Activated T-cell treated with anti-CD3 and anti-CD28 coated beads, Interleukin-2, amount 50 U/mL, for 24 hours (primary cell): Measurements from ENCODE around the gene NKAIN4.

Experiments used
- DNase-seq: peaks from one replicate; pipeline ENCODE4 v3.0.0-alpha.2; 2020
- H3K27ac Mint-ChIP-seq: 2 replicates; pipeline ENCODE4 v1.8.0; 2020; ENCODE audit warnings: mild to moderate bottlenecking, mixed read lengths
- H3K27me3 Mint-ChIP-seq: 2 replicates; pipeline ENCODE4 v1.8.0; 2020; ENCODE audit warnings: mixed read lengths
- H3K36me3 Mint-ChIP-seq: 2 replicates; pipeline ENCODE4 v1.8.0; 2020; ENCODE audit warnings: low read depth, mixed read lengths
- H3K4me1 Mint-ChIP-seq: 2 replicates; pipeline ENCODE4 v1.8.0; 2020; ENCODE audit warnings: low read depth, mixed read lengths
- H3K4me3 Mint-ChIP-seq: 2 replicates; pipeline ENCODE4 v1.8.0; 2020; ENCODE audit warnings: mild to moderate bottlenecking, moderate library complexity, mixed read lengths
- H3K9me3 Mint-ChIP-seq: 2 replicates; pipeline ENCODE4 v1.8.0; 2020; ENCODE audit warnings: mixed read lengths

Gene NKAIN4

DNA sequence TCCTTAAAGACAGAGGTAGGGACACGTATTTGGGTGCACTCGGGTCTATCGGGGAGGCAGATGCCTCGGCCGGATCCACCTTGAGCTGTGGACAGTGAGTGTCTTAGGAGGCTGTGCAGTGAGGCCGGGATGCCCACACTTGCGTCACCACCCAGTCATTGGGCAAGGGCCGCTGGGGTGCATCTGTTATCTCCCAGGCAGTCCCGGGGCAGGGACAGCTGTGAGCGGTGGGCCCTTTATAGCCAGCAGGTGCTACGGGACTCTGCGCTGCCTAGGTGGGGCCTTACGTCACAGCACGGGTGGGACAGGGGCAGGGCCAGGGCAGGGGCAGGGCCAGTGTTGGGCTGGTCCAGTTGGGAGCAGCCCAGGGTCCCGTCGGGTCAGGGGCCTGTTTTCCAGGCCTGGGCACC is 38.0 kb upstream of the NKAIN4 start:
- Mint-ChIP-seq H3K27me3 (peaks cover 3% of the 10 kb centered on the region), H3K4me3 (no peak overlapping the region), H3K36me3 (peaks cover 15% of the 10 kb centered on the region), H3K27ac (no peak overlapping the region), H3K9me3 (no peaks in the 10 kb centered on the region), H3K4me1 (peaks cover 14% of the 10 kb centered on the region)
- DNase-seq = no peak

DNA sequence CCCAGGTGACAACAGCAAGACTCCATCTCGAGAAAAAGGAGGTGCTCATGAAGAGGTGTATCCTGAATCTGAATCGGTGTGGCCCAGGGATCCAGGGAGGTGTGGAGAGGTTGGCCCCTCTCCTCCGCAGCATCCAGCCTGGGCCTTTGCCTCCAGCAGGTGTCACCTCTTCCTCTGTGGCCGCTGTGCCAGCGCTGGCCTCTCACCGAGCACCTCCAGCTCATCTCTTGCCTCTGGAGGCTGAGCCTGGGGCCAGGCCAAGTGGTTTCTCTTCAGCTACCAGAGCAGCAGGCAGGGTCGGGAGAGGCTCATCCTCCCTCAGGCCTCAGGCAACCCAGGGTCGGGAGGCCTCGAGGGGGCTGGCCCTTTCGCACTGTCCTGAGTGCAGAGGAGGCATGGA is 37.5 kb upstream of the NKAIN4 start:
- Mint-ChIP-seq H3K27me3 (peaks cover 3% of the 10 kb centered on the region), H3K9me3 (no peaks in the 10 kb centered on the region), H3K36me3 (peaks cover 19% of the 10 kb centered on the region), H3K4me3 (no peak overlapping the region), H3K27ac (no peak overlapping the region), H3K4me1 (peaks cover 14% of the 10 kb centered on the region)
- DNase-seq = no peak

DNA sequence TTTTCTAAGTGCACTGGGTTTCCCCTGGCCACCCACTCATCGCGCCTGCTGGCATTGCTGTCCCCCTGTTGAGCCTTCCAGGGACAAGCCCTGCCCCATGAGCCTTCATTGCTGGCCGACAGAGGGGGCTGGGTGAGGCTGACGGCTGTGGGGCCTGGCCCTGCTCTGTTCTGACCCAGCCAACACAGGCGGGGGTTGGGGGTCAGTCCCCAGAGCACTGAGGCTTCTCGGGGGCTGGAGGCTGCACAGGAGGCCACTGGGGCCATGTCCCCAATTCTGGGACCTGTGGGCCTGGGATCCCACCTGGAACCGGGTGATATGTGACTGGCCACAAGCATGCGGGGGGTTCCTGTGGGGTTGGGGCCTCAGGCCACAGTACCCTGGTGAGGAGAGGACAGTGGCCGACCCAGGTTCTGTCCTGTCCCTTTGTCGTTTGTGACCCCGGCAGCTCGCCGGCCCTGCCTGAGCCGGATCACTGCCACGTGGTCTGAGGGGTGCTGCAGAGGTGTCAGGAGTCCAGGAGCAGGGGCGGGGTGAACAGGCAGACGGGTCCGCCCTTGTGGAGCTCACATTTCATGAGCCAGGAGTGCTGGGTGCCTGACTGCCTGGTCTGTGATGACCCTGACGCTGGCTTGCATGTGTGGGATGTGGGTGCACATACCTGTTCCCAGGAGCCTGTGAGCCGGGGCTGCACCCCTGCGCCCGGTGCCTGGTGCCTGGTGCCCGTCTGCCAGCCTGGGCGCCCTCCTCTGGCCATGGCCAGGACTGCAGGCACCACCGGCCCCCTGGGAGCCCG is 36.6 kb upstream of the NKAIN4 start:
- DNase-seq = peak; percentile 83
- Mint-ChIP-seq H3K36me3 (peaks cover 22% of the 10 kb centered on the region), H3K4me3 (no peak overlapping the region), H3K4me1 (peaks cover 11% of the 10 kb centered on the region), H3K27ac (no peak overlapping the region), H3K27me3 (peaks cover 3% of the 10 kb centered on the region), H3K9me3 (no peaks in the 10 kb centered on the region)

DNA sequence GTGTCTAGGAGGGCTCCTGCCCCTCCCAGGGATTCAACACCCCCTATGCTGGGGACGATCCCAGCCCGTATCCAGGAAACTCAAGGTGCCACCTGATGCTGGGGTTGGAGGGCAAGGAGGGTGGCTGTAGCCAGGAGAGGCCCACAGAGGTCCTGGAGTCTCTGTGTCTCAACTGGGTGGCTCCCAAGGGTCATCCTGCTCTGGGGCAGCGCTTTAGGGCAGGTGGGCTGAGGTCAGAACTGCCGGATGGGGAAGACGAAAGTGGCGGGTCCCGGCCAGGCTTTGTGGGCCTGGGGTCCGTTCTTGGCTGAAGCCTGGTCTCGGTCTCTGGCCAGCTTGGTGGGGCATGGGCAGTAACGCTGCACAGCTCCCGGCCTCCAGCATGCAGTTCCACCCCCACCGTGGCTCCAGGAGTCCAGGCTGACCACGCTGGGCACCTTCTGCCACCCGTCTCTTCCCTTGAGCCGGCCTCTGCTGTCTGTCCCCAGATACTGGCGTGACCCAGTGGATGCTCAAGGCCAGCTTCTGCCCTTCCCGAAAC is 35.9 kb upstream of the NKAIN4 start:
- no peak overlapping the region for H3K4me3 Mint-ChIP-seq
- peaks cover 5% of the 10 kb centered on the region for H3K4me1 Mint-ChIP-seq
- H3K9me3 Mint-ChIP-seq = no peaks in the 10 kb centered on the region
- no peak for DNase-seq
- peaks cover 28% of the 10 kb centered on the region for H3K36me3 Mint-ChIP-seq
- no peak overlapping the region for H3K27ac Mint-ChIP-seq
- H3K27me3 Mint-ChIP-seq = peaks cover 3% of the 10 kb centered on the region

DNA sequence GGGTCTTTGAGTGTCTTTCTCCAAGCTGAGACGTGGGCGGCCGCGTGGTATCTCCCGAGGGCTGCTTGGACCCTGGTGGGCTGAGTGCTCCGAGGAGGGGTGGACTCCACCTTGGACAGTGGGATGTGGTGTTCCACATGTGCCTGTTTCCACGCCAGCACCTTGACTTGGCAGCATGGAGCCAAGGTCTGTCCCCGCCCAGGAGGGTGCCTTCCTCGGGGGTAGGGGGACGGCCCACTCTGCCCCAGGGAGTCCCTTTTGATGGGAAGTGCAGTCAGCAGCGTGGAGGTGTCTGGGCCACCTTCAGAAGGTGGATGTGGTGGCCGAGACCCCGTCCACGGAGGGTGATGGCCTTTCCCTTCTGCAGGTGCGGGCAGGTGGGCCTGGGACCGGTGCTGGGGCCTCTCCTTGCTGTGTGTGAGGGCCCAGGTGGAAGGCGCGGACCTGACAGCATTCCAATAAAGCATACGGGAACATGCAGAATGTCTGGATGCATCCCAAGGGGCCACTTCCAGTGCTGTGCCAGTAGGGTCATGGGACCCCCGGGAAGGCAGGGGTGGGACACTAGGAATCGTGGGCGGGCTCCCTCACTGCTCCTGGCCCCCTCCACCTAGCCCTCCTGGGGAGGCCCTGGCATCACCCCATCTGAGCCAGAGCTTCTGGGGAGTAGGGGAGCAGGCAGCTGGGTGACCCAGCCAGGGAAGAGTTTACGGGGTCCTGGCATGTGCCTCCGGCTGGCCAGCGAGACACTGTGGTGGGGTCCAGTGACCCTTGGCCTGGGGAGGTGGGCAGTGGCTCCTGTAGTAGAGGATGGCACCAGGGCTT is 35.3 kb upstream of the NKAIN4 start:
- DNase-seq = no peak
- no peaks in the 10 kb centered on the region for H3K9me3 Mint-ChIP-seq
- no peaks in the 10 kb centered on the region for H3K27me3 Mint-ChIP-seq
- peaks cover 30% of the 10 kb centered on the region for H3K36me3 Mint-ChIP-seq
- H3K4me1 Mint-ChIP-seq = peaks cover 2% of the 10 kb centered on the region
- no peak overlapping the region for H3K27ac Mint-ChIP-seq
- H3K4me3 Mint-ChIP-seq = no peak overlapping the region

DNA sequence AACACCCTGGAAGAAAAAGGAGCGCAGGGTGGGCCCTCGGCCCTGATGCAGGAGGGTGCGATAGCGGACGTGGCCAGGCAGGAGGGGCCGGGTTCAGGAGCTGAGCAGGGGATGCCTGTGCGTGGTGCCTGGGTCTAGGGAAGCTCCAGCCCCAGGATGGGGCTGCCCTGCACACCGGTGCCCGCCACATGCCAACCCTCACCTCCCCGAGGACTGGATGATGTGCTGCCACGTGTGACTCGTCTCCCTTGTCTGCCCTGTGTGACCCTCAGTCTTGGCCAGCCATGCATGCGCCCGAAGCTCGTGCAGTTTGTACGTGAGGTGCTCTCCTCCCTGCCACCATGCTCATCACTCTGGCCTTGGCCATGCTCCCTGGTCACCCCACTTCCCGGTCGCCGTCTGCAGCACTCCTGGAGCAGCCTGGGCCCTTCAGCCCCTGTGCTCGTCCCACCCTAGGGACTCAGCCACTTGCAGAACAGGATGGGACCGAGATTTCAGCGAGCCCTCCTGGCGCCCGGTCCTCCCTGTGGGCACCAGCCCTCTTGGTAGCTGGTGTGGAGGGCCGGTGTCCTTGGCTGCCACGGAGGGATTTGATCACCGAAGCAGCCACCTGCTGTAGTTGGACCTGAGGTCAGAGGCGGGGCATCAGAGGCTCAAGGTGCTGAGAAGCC is 34.5 kb upstream of the NKAIN4 start:
- no peak for DNase-seq
- H3K4me3 Mint-ChIP-seq = no peak overlapping the region
- H3K4me1 Mint-ChIP-seq = peaks cover 5% of the 10 kb centered on the region
- H3K27ac Mint-ChIP-seq = no peak overlapping the region
- peaks cover 36% of the 10 kb centered on the region for H3K36me3 Mint-ChIP-seq
- H3K9me3 Mint-ChIP-seq = no peaks in the 10 kb centered on the region
- no peaks in the 10 kb centered on the region for H3K27me3 Mint-ChIP-seq

DNA sequence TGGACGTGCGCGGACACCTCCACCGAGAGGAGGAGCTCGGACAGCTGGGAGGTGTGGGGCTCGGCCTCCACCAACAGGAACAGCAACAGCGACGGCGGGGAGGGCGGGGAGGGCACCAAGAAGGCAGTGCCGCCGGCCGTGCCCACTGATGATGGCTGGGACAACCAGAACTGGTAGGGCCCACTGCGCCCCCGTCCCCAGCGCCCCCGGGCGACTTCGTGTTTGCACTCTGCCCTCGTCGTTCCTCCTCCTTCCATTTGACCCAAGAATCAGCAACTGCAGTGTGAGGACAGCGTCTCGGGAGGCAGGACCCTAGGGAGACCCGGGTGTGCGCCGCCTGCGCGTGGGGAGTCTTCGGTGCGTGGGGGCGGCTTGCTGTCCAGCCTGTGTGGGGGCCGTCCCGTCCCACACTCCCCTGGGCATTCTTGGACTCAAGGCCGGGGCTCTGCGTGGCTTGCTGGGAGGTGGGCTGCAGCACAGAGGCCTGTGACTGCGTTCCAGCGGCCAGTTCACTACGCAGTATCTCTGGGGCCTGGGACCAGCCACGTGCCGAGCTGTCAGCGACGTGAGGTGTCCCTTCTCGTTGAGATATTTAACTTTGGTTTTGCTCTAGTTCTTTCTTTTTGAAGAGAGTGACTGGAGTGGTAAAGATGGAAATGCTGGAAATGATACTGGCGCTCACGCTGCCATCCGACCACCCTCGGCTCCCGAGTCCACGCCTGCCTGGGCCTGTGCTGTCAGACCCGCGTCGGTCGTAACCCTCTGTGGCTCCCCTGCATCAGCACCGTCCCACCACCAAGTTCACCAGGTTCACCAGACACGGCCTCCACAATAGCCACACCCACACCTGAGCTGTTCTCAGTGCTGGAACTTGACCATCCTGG is 33.7 kb upstream of the NKAIN4 start:
- H3K27ac Mint-ChIP-seq = no peak overlapping the region
- no peak for DNase-seq
- peaks cover 6% of the 10 kb centered on the region for H3K4me1 Mint-ChIP-seq
- no peaks in the 10 kb centered on the region for H3K9me3 Mint-ChIP-seq
- no peak overlapping the region for H3K4me3 Mint-ChIP-seq
- no peaks in the 10 kb centered on the region for H3K27me3 Mint-ChIP-seq
- peaks cover 43% of the 10 kb centered on the region for H3K36me3 Mint-ChIP-seq

DNA sequence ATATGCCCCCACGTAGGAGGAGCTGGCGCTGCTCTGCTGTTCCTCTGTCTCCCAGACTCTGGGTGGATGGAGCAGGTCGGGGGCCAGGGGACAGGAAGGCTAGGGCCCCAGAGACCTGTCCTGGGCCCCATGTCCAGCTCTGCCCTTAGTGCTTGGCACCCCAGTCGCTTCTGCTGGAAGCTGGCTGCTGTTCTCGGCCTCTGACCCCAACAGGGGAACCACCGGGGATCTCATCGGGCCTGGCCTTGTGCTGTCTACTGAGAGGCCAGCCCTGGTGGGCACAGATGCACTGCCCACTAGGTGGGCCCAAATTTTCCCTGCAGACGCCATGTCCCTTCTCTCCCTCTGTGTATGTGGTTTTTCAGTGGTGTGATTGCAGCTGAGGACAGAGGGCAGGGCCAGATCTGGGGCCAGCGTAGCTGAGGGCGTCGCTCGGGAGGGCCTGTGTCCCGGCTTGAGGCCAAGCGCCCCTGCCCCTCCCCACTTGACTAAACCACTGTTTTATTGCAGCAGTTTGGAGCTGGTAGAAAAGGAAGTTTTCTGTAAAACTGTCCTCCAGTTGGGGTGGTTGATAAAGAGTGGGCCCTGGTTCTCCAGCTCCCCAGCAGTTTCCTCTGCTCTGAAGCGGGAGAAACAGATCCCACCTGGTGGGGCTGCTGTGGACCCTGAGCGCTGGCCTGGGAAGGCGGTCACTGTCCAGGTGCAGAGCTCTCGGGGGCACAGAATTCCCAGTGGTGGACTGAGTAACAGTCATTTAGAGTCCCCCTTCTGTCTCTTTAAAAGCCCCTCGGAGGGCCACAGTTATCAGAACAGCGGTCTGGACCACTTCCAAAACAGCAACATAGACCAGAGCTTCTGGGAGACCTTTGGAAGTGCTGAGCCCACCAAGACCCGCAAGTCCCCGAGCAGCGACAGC is 32.8 kb upstream of the NKAIN4 start:
- Mint-ChIP-seq H3K27ac (no peak overlapping the region), H3K4me1 (peaks cover 6% of the 10 kb centered on the region), H3K4me3 (no peak overlapping the region)

DNA sequence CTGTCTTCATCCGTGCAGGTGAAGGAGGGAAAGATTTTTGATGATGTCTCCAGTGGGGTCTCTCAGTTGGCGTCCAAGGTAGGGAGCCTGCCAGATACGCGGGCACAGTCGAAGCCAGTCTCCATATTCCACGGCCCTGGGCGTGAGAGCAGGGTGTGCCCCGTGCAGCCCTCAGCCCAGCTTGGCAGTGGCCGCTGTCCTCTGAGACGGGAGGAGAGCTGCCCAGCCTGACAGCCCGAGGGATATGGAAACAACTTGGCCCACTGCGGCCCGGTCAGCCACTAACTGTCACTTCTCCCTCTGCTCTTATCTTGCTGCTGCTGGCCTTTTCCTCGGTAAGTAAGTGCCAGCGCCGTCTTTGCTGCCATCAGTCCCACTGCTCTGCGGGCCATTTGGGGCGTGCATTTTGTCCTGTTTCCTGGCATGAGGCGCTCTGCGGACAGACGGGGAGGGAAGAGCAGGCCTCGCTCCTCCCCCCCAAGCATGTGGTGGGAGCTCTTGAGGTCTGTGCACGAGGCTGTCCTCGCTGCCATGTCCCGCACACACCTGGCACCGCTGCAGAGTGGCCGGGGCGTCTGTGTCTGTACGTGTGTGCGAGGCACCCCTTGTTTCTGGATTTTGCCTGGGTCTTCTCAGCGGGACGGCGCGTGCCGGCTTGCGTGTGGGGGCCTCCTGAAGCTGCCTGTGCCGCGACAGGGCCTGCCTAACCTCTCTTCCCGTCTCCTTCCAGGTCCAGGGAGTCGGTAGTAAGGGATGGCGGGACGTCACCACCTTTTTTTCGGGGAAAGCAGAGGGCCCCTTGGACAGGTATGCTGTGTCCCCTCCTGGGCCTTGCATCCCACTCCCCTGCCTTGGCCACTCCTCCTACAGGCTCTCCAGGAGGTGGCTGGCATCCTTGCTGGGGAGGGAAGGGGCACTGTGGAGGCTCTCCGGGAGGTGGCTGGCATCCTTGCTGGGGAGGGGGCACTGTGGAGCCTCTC is 31.7 kb upstream of the NKAIN4 start:
- DNase-seq = no peak
- H3K36me3 Mint-ChIP-seq = peaks cover 60% of the 10 kb centered on the region
- no peak overlapping the region for H3K27ac Mint-ChIP-seq
- H3K4me3 Mint-ChIP-seq = no peak overlapping the region
- H3K9me3 Mint-ChIP-seq = no peaks in the 10 kb centered on the region
- H3K27me3 Mint-ChIP-seq = no peaks in the 10 kb centered on the region
- H3K4me1 Mint-ChIP-seq = peaks cover 5% of the 10 kb centered on the region

More for the DNA sequence above, 32.8 kb upstream of the NKAIN4 start:
- Mint-ChIP-seq H3K36me3 (peaks cover 51% of the 10 kb centered on the region), H3K27me3 (no peaks in the 10 kb centered on the region), H3K9me3 (no peaks in the 10 kb centered on the region)
- no peak for DNase-seq

DNA sequence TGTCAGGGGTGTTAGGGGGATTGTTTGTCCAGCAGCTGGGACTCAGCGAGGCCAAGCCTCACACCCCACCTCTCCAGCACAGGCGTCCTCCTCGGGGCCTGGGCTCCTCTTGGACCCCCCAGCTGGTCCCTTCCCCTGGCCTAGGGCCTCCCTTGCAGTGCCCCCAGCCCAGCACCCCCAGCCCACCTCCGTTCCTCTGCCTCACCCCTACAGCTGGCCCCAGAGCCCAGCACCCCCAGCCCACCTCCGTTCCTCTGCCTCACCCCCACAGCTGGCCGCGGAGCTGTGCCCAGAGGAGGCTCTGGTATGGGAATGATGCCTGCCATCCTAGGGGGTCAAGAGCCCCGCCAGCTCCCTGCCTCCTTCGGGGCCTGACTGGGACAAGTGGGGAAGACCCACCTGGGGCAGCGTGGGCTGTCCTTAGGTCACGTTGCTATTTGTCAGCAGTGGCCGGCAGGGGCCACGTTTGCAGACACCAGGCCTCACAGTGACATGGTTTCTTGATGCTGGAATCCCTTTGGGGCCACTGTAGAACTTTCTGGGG is 30.8 kb upstream of the NKAIN4 start:
- peaks cover 69% of the 10 kb centered on the region for H3K36me3 Mint-ChIP-seq
- H3K27me3 Mint-ChIP-seq = no peaks in the 10 kb centered on the region
- DNase-seq = no peak
- peak overlapping the region; percentile 69 for H3K4me3 Mint-ChIP-seq
- no peaks in the 10 kb centered on the region for H3K9me3 Mint-ChIP-seq
- H3K4me1 Mint-ChIP-seq = peaks cover 4% of the 10 kb centered on the region
- H3K27ac Mint-ChIP-seq = peak overlapping the region; percentile 40

DNA sequence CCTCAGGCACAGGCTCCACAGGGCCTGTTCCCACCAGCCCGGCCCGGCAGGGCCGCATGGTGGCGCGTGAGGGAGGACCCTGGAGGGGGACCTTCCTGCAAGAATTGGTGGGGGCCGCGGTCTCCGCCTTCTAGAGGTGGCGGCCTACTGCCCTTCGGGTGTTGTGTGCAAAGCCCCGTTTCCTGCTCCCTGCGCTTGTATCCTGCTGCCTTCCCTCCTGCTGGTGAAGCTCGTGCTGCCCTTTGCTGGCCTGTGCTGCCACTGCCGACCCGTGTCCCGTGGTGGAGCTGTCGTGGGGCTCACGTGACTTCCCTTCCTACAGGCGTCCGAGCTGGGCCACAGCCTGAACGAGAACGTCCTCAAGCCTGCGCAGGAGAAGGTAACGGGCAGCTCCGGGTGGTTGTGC is 30.3 kb upstream of the NKAIN4 start:
- Mint-ChIP-seq H3K27me3 (no peaks in the 10 kb centered on the region), H3K27ac (peak overlapping the region; percentile 40), H3K36me3 (peaks cover 73% of the 10 kb centered on the region), H3K4me3 (peak overlapping the region; percentile 69), H3K4me1 (peaks cover 4% of the 10 kb centered on the region), H3K9me3 (no peaks in the 10 kb centered on the region)
- DNase-seq = no peak

DNA sequence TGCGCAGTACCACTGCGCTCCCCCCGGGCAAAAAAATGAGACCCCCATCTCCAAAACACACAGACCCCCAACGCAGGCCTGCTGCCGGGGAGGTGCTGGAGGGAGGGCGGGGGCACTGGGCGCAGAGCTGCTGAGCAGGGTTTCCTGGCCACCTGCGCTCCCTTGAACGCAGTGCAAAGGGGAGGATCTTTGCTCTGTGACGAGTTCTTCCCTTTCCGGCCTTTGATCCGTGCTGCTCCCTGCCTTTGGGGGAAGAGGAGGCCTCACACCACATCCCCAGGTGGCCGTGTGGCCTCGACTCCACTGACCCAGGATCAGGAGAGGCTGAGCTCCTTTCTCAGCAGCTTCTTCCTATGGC is 29.8 kb upstream of the NKAIN4 start:
- no peaks in the 10 kb centered on the region for H3K27me3 Mint-ChIP-seq
- H3K4me3 Mint-ChIP-seq = peak overlapping the region; percentile 62
- no peaks in the 10 kb centered on the region for H3K9me3 Mint-ChIP-seq
- peaks cover 75% of the 10 kb centered on the region for H3K36me3 Mint-ChIP-seq
- peaks cover 4% of the 10 kb centered on the region for H3K4me1 Mint-ChIP-seq
- DNase-seq = no peak
- H3K27ac Mint-ChIP-seq = peak overlapping the region; percentile 52
